HL-60 (cell line): ENCODE results near the gene ALDH1L1.

ENCODE experiments used
- POLR2AphosphoS5 ChIP-seq: IDR thresholded peaks from 2 replicates; pipeline ENCODE4 v1.6.1; 2012; ENCODE audit warnings: low read depth
- TF ChIP-seq, protein P1 (sequence below): IDR thresholded peaks from one replicate; pipeline ENCODE4 v1.5.1; 2011; ENCODE audit warnings: low read length, control low read depth, inconsistent platforms; ENCODE audit not compliant: insufficient read depth

DNA sequence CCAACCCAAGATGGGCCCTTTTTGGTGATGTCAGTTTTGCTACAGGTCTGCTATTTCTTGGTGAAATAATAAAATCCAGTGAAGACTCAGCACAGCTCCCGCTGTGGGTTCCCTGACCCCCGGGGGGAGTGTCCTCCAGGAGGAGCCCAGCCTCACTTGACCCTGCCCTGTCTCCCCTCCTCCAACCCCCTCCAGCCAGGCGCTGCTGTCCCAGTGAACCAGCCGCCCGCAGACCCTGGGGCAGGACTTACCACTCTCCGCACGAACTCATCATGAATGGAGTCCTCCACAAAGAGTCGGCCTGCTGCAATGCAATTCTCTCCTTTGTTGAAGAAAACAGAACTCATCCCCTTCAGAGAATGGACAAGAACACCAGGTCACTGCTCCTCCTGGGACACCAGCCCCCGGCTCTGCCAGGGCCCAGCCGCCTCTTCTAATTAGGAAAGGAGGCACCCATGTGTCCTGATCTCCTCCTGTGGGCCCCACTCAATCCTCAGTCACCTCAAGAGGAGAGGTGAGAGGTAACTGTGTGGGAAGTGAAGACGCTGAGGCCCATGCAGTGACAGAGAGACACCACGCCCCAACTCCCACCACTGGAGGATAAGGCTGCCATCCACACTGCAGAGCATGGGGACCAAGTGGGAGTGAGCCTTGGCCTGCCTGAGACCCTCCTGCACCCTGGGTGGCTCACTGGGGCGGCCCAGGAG is 67.7 kb downstream of the ALDH1L1 start:
- TF ChIP-seq, protein P1, sequence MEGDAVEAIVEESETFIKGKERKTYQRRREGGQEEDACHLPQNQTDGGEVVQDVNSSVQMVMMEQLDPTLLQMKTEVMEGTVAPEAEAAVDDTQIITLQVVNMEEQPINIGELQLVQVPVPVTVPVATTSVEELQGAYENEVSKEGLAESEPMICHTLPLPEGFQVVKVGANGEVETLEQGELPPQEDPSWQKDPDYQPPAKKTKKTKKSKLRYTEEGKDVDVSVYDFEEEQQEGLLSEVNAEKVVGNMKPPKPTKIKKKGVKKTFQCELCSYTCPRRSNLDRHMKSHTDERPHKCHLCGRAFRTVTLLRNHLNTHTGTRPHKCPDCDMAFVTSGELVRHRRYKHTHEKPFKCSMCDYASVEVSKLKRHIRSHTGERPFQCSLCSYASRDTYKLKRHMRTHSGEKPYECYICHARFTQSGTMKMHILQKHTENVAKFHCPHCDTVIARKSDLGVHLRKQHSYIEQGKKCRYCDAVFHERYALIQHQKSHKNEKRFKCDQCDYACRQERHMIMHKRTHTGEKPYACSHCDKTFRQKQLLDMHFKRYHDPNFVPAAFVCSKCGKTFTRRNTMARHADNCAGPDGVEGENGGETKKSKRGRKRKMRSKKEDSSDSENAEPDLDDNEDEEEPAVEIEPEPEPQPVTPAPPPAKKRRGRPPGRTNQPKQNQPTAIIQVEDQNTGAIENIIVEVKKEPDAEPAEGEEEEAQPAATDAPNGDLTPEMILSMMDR: no peak
- TF ChIP-seq POLR2AphosphoS5: no peak
